Endothelial cell of umbilical vein (primary cell): ENCODE results near the gene MGAT1.
A peak's percentile ranks its signal among the peaks of the same experiment; 100 is the strongest.

Experiments
- CTCF ChIP-seq, 2 donors: IDR thresholded peaks; 1 replicate in 1 of 2; 2 replicates in 1 of 2; pipeline ENCODE4 v1.5.1; 2011; ENCODE audit warnings: low read length in 2 of 2, mild to moderate bottlenecking in 2 of 2, moderate library complexity in 2 of 2, control low read depth in 1 of 2, inconsistent platforms in 1 of 2, low read depth in 1 of 2; ENCODE audit not compliant: insufficient read depth in 1 of 2; ENCODE audit errors: extremely low read depth in 1 of 2
- FOS ChIP-seq: IDR thresholded peaks from 2 replicates; pipeline ENCODE4 v1.6.1; 2011; ENCODE audit warnings: mild to moderate bottlenecking, low read length, moderate library complexity, borderline replicate concordance; ENCODE audit not compliant: insufficient read depth
- MYC ChIP-seq: IDR thresholded peaks from one replicate; pipeline ENCODE4 v1.6.1; 2011; ENCODE audit warnings: mild to moderate bottlenecking, low read depth, low read length
- POLR2A ChIP-seq: IDR thresholded peaks from 2 replicates; pipeline ENCODE4 v1.6.1; 2012; ENCODE audit warnings: low read depth, mild to moderate bottlenecking, control low read depth, low read length

DNA sequence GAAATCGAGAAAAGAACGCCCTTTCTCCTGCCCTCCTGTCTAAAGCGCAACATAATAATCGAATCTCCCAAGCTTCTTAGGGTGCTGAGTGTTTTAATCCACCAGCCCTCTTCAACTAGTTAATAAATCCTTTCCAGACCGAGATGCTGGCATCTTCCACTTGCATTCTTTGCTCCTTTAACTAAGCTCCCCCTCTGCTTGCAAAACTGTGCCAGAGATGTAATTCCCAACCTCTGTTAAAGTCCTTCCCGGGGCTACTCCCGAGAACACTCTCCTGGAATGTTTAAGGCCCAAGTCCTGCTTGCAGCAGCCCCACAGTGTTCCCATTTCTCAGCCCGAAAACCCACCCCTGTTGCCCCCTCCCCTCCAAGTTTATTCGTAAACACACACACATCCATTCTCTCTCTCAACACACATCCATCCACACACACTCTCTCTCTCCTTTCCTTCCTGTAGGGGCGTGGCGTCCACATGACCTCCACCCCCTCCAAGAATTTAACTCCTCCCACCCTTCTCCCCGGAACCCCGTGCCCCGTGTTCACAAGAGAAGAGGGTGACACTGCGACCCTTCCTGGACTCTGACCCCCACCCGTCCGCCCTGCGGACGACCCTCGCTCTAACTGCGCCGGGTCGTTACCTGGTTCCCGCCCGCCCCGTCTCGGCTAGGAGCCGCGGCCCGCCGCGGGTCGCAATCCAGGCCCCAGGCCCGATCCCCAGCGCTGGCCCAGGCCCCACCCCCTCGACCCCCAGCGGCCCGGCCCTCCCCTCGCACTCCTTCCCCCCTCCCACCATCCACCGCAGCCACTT, 7.0 kb upstream of the MGAT1 start:
- TF ChIP-seq CTCF (IDR thresholded peaks at IDR 0.05; ENCODE audit: extremely low read depth in 1 of 2, insufficient read depth in 1 of 2, low read depth in 1 of 2, low read length in 2 of 2), result no peak
- no peak for TF ChIP-seq POLR2A
- TF ChIP-seq MYC, result peak; percentile 10
- TF ChIP-seq FOS, result no peak
